HG03108 (cell line): ENCODE results near the gene COL23A1.
"Not testable (repeated sequence)": the region's sequence is repeated elsewhere in the genome, so short reads cannot be mapped to it uniquely, and the experiment has no call there.

ENCODE experiments used
- ATAC-seq: cut with Tn5 transposase; IDR thresholded peaks from one replicate; pipeline ENCODE4 v1.9.1; 2021; ENCODE audit warnings: moderate library complexity; ENCODE audit not compliant: unreplicated experiment

The COL23A1 gene

GRCh38 chr5:178515776-178516503, 74.3 kb downstream of the COL23A1 start:
- ATAC-seq: no peak

GRCh38 chr5:178514851-178515418, 75.3 kb downstream of the COL23A1 start:
- ATAC-seq: no peak

GRCh38 chr5:178511172-178511571, 79.0 kb downstream of the COL23A1 start:
- no peak for ATAC-seq

GRCh38 chr5:178509491-178510057, 80.6 kb downstream of the COL23A1 start:
- ATAC-seq: no peak

DNA sequence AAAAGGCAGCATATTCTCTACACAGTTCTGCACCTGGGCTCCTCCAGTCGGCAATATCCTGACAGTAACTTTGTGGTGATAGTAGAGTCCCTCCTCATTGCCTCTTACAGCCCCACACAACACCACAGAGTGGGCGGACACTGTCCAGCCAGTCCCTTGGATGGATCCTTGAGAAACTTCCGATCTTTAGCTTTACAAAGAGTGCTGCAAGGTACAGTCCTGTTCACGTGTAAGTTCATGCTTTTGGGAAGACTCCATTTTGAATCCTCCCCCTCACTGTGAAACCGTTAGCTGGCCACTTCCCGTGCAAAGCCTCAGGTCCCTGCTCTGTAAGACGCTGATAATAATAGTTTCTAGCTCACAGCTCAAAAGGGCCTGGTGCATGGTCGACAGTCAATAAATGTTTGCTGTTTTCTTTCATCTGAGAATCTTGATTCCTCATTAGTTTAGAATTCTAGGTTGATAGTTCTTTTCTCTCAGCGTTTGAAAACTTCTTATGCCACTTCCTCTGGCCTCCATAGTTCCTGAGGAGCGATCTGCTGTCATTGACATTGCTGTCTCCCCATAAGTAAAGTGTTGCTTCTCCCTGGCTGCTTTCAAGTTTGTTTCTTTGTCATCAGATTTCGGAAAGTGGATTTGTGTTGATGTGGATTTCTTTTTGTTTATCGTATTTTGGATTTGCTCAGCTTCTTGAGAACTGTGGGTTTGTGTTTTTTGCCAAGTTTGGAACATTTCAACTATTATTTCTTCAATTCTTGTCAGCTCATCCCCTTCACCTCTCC, 82.9 kb downstream of the COL23A1 start:
- no peak for ATAC-seq

GRCh38 chr5:178505639-178506407, 84.4 kb downstream of the COL23A1 start:
- no peak for ATAC-seq

DNA sequence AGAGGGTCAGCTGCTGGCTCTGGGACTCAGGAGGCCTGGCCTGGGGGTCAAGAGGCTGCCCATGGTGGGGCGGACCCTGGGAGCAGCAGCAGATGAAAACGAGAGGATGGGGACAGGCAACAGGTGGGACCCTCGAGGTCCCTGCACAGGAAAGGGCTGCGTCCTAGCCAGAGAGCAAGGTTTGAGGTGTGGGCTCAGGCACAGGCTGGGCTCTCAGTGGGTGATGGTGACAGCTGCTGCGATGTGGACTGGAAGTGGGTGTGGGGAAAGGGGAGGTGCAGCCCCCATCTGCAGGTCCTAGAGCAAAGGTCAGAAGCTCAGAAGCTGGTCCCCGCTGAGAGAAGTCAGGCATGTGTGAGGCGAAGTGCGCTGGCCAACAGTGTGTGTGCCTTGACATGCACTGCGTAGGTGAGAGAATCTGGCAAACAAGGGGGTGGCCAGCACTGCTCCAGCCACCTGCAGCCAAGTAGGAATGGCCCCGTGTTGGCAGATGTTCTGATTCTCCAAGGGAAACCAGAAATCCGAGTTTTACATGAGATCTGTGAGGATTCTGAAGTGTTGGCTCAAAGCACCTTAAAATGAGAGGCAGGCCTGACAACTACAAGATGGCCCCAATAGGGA, 85.7 kb downstream of the COL23A1 start:
- ATAC-seq: no peak

DNA sequence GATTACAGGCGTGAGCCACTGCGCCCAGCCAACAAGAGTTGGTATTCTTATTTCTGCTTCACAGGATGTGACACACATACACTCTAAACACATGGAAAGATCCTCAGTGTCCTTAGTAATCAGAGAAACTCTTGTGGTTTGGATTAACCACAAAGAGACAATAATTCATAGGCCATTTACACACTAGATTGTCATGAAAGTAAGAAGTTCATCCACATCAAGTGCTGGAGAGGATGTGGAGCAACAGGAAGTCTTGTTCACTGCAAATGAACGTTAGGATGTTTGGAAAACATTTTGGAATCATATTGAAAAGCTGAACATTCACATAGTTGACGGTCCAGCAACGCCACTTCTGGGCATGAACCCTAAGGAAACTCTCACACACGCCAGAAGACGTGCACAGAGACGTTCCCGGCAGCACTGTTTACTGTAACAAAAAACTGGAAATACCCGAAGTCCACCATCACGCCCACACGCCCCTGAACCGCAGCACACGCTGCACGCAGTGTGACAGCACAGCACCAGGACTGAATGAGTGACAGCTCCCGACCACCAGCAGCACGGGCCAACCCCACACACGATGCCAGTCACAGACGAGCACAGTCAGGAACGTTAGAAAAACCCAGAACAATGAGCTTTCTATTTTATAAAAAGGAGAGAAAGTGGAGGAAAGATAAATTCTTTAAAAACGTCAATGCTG, 87.6 kb downstream of the COL23A1 start:
- ATAC-seq: no peak

GRCh38 chr5:178499352-178499751, 90.8 kb downstream of the COL23A1 start:
- no peak for ATAC-seq

DNA sequence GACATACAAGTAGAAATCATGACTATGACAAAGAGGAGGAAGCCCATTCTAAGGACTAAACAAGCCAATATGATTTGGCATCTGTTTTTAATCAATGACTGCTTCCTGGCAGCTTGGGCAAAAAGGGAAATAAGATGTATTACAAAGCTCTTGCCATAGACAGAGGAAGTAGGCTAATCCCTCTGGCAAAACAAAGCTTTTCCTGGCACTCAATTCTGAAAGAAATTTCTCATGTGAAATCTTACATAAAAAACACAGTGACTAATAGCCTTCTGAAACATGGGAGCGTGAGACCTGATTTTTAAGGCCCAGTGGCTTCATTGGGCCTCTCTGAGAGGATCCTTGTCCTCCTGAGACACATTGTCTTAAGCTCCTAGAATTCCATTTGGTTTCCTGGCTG, 93.6 kb downstream of the COL23A1 start:
- ATAC-seq: no peak

GRCh38 chr5:178496214-178496613, 94.0 kb downstream of the COL23A1 start:
- no peak for ATAC-seq

- no peak for ATAC-seq
Measured at GRCh38 chr5:178495706-178496105, 94.5 kb downstream of the COL23A1 start.

DNA sequence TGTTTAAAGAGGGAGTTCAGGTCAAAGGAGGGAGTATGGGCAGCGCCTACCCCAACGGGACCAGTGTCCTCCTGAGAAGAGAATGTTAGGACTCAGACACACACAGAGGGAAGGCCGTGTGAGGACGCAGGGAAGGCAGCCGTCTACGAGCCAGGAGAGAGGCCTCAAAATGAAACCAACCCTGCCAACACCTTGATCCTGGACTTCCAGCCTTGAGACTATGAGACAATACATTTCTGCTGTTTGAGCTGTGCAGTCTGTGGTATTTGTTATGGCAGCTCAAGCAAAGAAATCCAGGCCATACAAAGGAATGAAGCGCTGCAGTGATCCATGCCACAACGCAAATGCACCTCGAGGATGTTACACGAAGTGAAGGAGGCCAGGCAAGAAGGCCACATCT, 97.9 kb downstream of the COL23A1 start:
- ATAC-seq: no peak

- ATAC-seq: no peak
Measured at GRCh38 chr5:178490935-178491652, 99.1 kb downstream of the COL23A1 start.

DNA sequence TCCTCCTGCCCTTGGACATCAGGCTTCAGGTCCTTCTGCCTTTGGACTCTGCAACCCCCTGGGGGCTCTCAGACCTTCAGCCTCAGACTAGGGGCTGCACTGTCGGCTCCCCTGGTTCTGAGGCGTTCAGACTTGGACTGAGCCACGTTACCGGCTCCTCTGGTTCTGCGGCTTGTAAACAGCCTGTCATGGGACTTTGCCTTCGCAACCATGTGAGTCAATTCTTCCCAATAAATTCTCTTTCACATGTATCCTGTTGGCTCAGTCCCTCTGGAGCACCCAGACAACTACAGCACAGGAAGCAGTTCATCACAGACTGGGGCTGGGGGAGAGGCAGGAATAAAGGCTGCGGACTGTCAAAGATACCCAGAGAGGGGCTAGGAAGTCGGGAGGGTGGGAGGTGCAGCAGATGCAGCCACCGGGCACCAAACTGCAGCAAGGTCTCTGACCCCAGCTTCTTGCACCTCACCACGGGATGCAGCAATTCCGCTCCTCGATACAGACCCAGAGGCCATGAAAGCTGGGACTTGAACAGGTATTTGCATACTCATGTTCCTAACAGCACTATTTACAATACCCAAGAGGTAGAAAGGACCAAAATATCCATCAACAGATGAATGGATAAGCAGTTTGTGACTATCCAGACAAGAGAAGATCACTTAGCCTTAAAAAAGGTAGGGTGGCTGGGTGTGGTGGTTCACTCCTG, 100.8 kb downstream of the COL23A1 start:
- ATAC-seq: no peak

GRCh38 chr5:178488696-178489095, 101.5 kb downstream of the COL23A1 start:
- no peak for ATAC-seq

DNA sequence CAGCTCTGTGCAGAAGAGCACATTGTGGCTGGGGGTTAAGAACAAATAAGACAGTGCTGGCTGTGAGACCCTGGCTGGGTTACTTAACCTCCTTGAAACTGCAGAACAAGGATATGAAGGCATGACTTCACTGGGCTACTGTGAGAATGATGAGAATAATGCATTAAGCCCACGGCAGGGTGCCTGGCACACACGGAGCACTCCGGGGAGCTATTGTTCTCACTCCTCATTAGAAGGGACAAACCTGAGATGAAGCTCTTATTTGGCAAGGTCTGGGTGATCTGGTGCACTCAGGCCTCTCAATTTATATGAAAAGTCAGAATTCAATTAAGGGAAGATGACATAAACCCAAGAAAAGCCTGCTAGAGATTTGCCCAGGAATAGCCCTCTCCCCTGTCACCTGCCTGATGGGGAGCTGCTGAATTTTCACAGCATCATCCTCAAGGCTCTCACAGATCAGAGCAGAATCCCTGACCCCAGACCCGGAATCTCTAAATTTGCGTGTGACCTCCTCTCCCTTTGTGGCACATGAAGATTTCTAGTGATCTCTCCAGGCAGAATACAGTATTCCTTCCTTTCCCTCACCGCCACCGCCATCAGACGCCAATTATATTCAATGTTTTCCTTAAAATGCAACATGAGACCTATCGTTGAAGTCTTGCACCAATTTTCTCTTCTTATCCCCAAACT, 102.1 kb downstream of the COL23A1 start:
- no peak for ATAC-seq

DNA sequence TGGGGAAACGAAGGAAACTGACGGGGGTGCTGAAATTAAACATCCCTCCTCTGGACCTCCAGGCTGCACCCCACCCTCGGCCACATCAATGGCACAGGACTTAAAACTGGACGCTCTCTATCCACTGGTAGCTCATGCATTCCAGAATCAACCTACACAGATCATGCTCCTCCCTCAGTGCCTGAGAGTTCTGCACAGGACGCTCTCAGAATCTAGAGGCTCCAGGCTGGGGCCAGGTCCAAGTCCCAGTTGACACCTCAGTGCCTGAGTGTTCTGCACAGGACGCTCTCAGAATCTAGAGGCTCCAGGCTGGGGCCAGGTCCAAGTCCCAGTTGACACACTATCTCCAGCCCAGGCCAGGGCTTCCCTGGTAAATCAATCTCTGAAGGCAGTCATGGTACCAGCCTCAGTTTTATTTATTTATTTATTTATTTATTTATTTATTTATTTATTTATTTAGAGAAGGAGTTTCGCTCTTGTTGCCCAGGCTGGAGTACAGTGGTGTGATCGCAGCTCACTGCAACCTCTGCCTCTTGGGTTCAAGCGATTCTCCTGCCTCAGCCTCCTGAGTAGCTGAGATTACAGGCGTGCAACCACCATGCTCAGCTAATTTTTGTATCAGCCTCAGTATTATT, 103.2 kb downstream of the COL23A1 start:
- not testable (repeated sequence) for ATAC-seq
